Hepatocyte (in vitro differentiated cells): ENCODE measurements around the gene SPAG5. TPM values are rescaled to one million over a fixed set of nuclear protein-coding genes. Genes with fewer than 3 reads are reported as not detected.
A peak's percentile ranks its signal among the peaks of the same experiment; 100 is the strongest.

Experiments
- DNase-seq: peaks from one replicate; pipeline ENCODE4 v3.0.0-alpha.2; 2016; ENCODE audit warnings: low spot score
- H2AFZ ChIP-seq: fragments of 200-600 bp; sonication (generic); 2 replicates; pipeline ENCODE4 v1.6.0; 2016; ENCODE audit warnings: antibody characterized with exemption, mild to moderate bottlenecking
- H3K27ac ChIP-seq: fragments of 200-600 bp; sonication (generic); 2 replicates; pipeline ENCODE4 v1.5.1; 2016; ENCODE audit warnings: mild to moderate bottlenecking
- H3K27me3 ChIP-seq: fragments of 200-600 bp; sonication (generic); 2 replicates; pipeline ENCODE4 v1.6.1; 2016
- H3K36me3 ChIP-seq: fragments of 200-600 bp; sonication (generic); replicated peaks from 2 replicates; pipeline ENCODE4 v1.5.1; 2016; ENCODE audit warnings: low read depth; ENCODE audit not compliant: insufficient read depth
- H3K4me1 ChIP-seq: fragments of 200-600 bp; sonication (generic); 2 replicates; pipeline ENCODE4 v1.5.1; 2016; ENCODE audit warnings: mild to moderate bottlenecking, moderate library complexity; ENCODE audit not compliant: insufficient read depth
- H3K4me2 ChIP-seq: fragments of 200-600 bp; sonication (generic); 2 replicates; pipeline ENCODE4 v1.6.0; 2016
- H3K4me3 ChIP-seq: fragments of 200-600 bp; sonication (generic); 2 replicates; pipeline ENCODE4 v1.5.1; 2016; ENCODE audit warnings: mild to moderate bottlenecking
- H3K79me2 ChIP-seq: fragments of 200-600 bp; sonication (generic); 2 replicates; pipeline ENCODE4 v1.6.0; 2017; ENCODE audit warnings: mild to moderate bottlenecking
- H3K9me2 ChIP-seq: fragments of 200-600 bp; sonication (generic); replicated peaks from 2 replicates; pipeline ENCODE4 v1.6.0; 2017; ENCODE audit warnings: mild to moderate bottlenecking; ENCODE audit not compliant: insufficient read depth
- H3K9me3 ChIP-seq: fragments of 200-600 bp; sonication (generic); 2 replicates; pipeline ENCODE4 v1.5.1; 2016; ENCODE audit warnings: low read depth, mild to moderate bottlenecking
- H4K20me1 ChIP-seq: fragments of 200-600 bp; sonication (generic); 2 replicates; pipeline ENCODE4 v1.6.0; 2016; ENCODE audit warnings: mild to moderate bottlenecking; ENCODE audit not compliant: insufficient read depth, poor library complexity, severe bottlenecking
- CTCF ChIP-seq: fragments of 200-600 bp; sonication (generic); IDR thresholded peaks from 2 replicates; pipeline ENCODE4 v1.5.1; 2016; ENCODE audit warnings: antibody characterized with exemption, mild to moderate bottlenecking; ENCODE audit not compliant: poor library complexity
- EZH2 ChIP-seq: fragments of 200-600 bp; sonication (generic); IDR thresholded peaks from 2 replicates; pipeline ENCODE4 v1.6.1; 2016; ENCODE audit warnings: antibody characterized with exemption, mild to moderate bottlenecking, borderline replicate concordance
- EZH2phosphoT487 ChIP-seq: fragments of 200-600 bp; sonication (generic); IDR thresholded peaks from one replicate; pipeline ENCODE4 v1.6.1; 2018; ENCODE audit warnings: antibody characterized with exemption, mild to moderate bottlenecking, low read depth, moderate library complexity; ENCODE audit not compliant: unreplicated experiment, severe bottlenecking
- WGBS: methylation state at CpG from one replicate; pipeline ENCODE4 v1.1.6; 2016; ENCODE audit warnings: low lambda C conversion rate; ENCODE audit errors: missing lambda C conversion rate; 5-methylcytosine and 5-hydroxymethylcytosine counted together
- polyA plus RNA-seq: library from polyadenylated mRNA; unstranded; fragments of >200 nt; fragmentation: Nextera tagmentation; extraction: Ambion mirVana; gene quantifications from 2 replicates; pipeline ENCODE4 v1.2.1, GENCODE V29; 2016
- total RNA-seq: library from RNA; depleted of rRNA; stranded (reverse); fragments of >200 nt; gene quantifications from 2 replicates; pipeline ENCODE4 v1.2.3, GENCODE V29; 2014

SPAG5 gene
- total and polyA plus RNA-seq, 2 experiments from 2014 or later, result 13.9 to 17.9 TPM

- Histone ChIP-seq H3K9me2 (no peaks in the 10 kb centered on the region), H3K9me3 (no peaks in the 10 kb centered on the region), H4K20me1 (no peaks in the 10 kb centered on the region), H3K27me3 (no peaks in the 10 kb centered on the region), H3K79me2 (peaks cover 14% of the 10 kb centered on the region), H3K4me2 (no peak overlapping the region), H2AFZ (no peak overlapping the region), H3K4me3 (no peak overlapping the region), H3K36me3 (no peaks in the 10 kb centered on the region), H3K27ac (no peak overlapping the region), H3K4me1 (peaks cover 12% of the 10 kb centered on the region)
- TF ChIP-seq EZH2, result no peak
- no peak for TF ChIP-seq CTCF
- TF ChIP-seq EZH2phosphoT487, result no peak
- 93% methylated on average over 7 of the region's 7 CpGs for WGBS
- no peak for DNase-seq
Observed at GRCh38 chr17:28574526-28574925, 24.3 kb downstream of the SPAG5 start.

- Histone ChIP-seq H3K27me3 (no peaks in the 10 kb centered on the region), H3K4me2 (no peak overlapping the region), H3K27ac (no peak overlapping the region), H2AFZ (no peak overlapping the region), H3K79me2 (peaks cover 17% of the 10 kb centered on the region), H3K4me1 (peaks cover 12% of the 10 kb centered on the region), H3K9me3 (no peaks in the 10 kb centered on the region), H3K9me2 (no peaks in the 10 kb centered on the region), H3K4me3 (no peak overlapping the region), H4K20me1 (no peaks in the 10 kb centered on the region), H3K36me3 (no peaks in the 10 kb centered on the region)
- 95% methylated on average over 6 of the region's 6 CpGs for WGBS
- no peak for TF ChIP-seq CTCF
- TF ChIP-seq EZH2phosphoT487, result no peak
- no peak for TF ChIP-seq EZH2
- no peak for DNase-seq
Observed at GRCh38 chr17:28573966-28574480, 24.8 kb downstream of the SPAG5 start.

GRCh38 chr17:28573521-28573920, 25.3 kb downstream of the SPAG5 start:
- H3K27me3 ChIP-seq, result no peaks in the 10 kb centered on the region
- H3K79me2 ChIP-seq, result peaks cover 22% of the 10 kb centered on the region
- H3K27ac ChIP-seq, result no peak overlapping the region
- H3K4me2 ChIP-seq, result no peak overlapping the region
- H4K20me1 ChIP-seq, result no peaks in the 10 kb centered on the region
- DNase-seq, result no peak
- H3K9me2 ChIP-seq, result no peaks in the 10 kb centered on the region
- H3K36me3 ChIP-seq, result no peaks in the 10 kb centered on the region
- TF ChIP-seq CTCF, result no peak
- no peaks in the 10 kb centered on the region for H3K9me3 ChIP-seq
- no peak overlapping the region for H2AFZ ChIP-seq
- WGBS, result 98% methylated on average over 9 of the region's 9 CpGs
- peaks cover 12% of the 10 kb centered on the region for H3K4me1 ChIP-seq
- no peak overlapping the region for H3K4me3 ChIP-seq

- peak; percentile 45 for DNase-seq
- Histone ChIP-seq H3K4me3 (no peak overlapping the region), H3K9me3 (no peaks in the 10 kb centered on the region), H4K20me1 (no peaks in the 10 kb centered on the region), H2AFZ (no peak overlapping the region), H3K27me3 (no peaks in the 10 kb centered on the region), H3K79me2 (peaks cover 26% of the 10 kb centered on the region), H3K36me3 (no peaks in the 10 kb centered on the region), H3K9me2 (no peaks in the 10 kb centered on the region), H3K4me2 (peak overlapping the region; percentile 81), H3K4me1 (peaks cover 12% of the 10 kb centered on the region), H3K27ac (peak overlapping the region; percentile 54)
- TF ChIP-seq EZH2phosphoT487 (no peak), EZH2 (no peak), CTCF (no peak)
Observed at GRCh38 chr17:28573040-28573380, 25.8 kb downstream of the SPAG5 start.
